ENCODE measurements around the gene PRDM16. TPM values are rescaled to one million over a fixed set of nuclear protein-coding genes. Genes with fewer than 3 reads are reported as not detected.

PRDM16 gene
- total and polyA plus RNA-seq, 2 of the 8 experiments (the other 6 are each of a cell fraction or from before 2014, with no cell fraction given): 0.39 to 0.43 TPM

- TF ChIP-seq EP300 (IDR thresholded peaks at IDR 0.05; ENCODE audit: borderline replicate concordance in 1 of 2, low read depth in 2 of 2, low read length in 2 of 2): no peak
- TF ChIP-seq RBBP5 (IDR thresholded peaks at IDR 0.05; ENCODE audit: borderline replicate concordance, low read depth, low read length): no peak
- no peak for TF ChIP-seq CEBPB (IDR thresholded peaks at IDR 0.05; ENCODE audit: low read depth, low read length)
- TF ChIP-seq PHF8 (conservative IDR thresholded peaks at IDR 0.05; ENCODE audit: low read depth, low read length): no peak
- no peak for TF ChIP-seq SRF (IDR thresholded peaks at IDR 0.05; ENCODE audit: low read depth, low read length)
- TF ChIP-seq EZH2 (IDR thresholded peaks at IDR 0.05; ENCODE audit: low read depth, low read length, severe bottlenecking): peak; percentile 99
- no peak for TF ChIP-seq TAF1 (IDR thresholded peaks at IDR 0.05; ENCODE audit: low read depth, low read length)
- TF ChIP-seq RFX5 (IDR thresholded peaks at IDR 0.05; ENCODE audit: borderline replicate concordance, low read depth, low read length): no peak
- no peak for TF ChIP-seq KDM1A (IDR thresholded peaks at IDR 0.05; ENCODE audit: borderline replicate concordance, low read length)
- TF ChIP-seq SIX5 (IDR thresholded peaks at IDR 0.05; ENCODE audit: low read depth, low read length): no peak
- no peak for TF ChIP-seq CBX5 (IDR thresholded peaks at IDR 0.05; ENCODE audit: low read depth, low read length)
- TF ChIP-seq NANOG (IDR thresholded peaks at IDR 0.05; ENCODE audit: insufficient read depth, low read depth, low read length, poor library complexity, severe bottlenecking): no peak
- TF ChIP-seq RNF2 (IDR thresholded peaks at IDR 0.05; ENCODE audit: borderline replicate concordance, low read depth, low read length, missing control alignments, poor library complexity, severe bottlenecking): peak; percentile 87
Observed at GRCh38 chr1:3070644-3071564, 1.9 kb downstream of the PRDM16 start (continued).

Data from H1 (cell line).